ENCODE data around the gene CD22. TPM values are rescaled to one million over a fixed set of nuclear protein-coding genes. Genes with fewer than 3 reads are reported as not detected.
"Not testable (repeated sequence)": the region's sequence is repeated elsewhere in the genome, so short reads cannot be mapped to it uniquely, and the experiment has no call there.

CD22 gene
- polyA plus RNA-seq, 1 experiment: not detected

GRCh38 chr19:35355791-35356460, 26.9 kb downstream of the CD22 start:
- no peak for TF ChIP-seq CTCF (IDR thresholded peaks at IDR 0.05; ENCODE audit: low read depth, low read length)
- ChIA-PET POLR2A (no interaction called here), CTCF (interaction anchor here (1.6 kb wide), 1 partner anchor 139 kb away, joined by 6 read pairs; no protein-coding TSS in a partner anchor)
- H3K27ac ChIP-seq (ENCODE audit: low read depth, low read length): no peak overlapping the region
- H3K4me3 ChIP-seq (ENCODE audit: low read depth, low read length): no peak overlapping the region
- no peak for DNase-seq (ENCODE audit: low read depth, low spot score)
- peaks cover 6% of the 10 kb centered on the region for H3K27me3 ChIP-seq (ENCODE audit: control insufficient read depth, insufficient read depth, low read length)
- no peaks in the 10 kb centered on the region for H3K9me3 ChIP-seq (ENCODE audit: control insufficient read depth, insufficient read depth, low read length)

GRCh38 chr19:35357867-35358573, 29.0 kb downstream of the CD22 start, which contains the start of gene FFAR3:
TSS of gene FFAR3 (plus strand) at chr19:35358460. CDS start at chr19:35358891, 431 bp downstream.
- Histone ChIP-seq H3K27me3 (ENCODE audit: control insufficient read depth, insufficient read depth, low read length) (peaks cover 6% of the 10 kb centered on the region), H3K9me3 (ENCODE audit: control insufficient read depth, insufficient read depth, low read length) (no peaks in the 10 kb centered on the region), H3K4me3 (ENCODE audit: low read depth, low read length) (no peak within 1 kb of the TSS), H3K27ac (ENCODE audit: low read depth, low read length) (no peak within 1 kb of the TSS)
- no peak for TF ChIP-seq CTCF (IDR thresholded peaks at IDR 0.05; ENCODE audit: low read depth, low read length)
- DNase-seq (ENCODE audit: low read depth, low spot score): no peak
- CTCF ChIA-PET: no interaction called here
- POLR2A ChIA-PET: no interaction called here

GRCh38 chr19:35358834-35359233, 29.8 kb downstream of the CD22 start:
- POLR2A ChIA-PET; CTCF ChIA-PET; DNase-seq (ENCODE audit: low read depth, low spot score); H3K27ac ChIP-seq (ENCODE audit: low read depth, low read length); H3K27me3 ChIP-seq (ENCODE audit: control insufficient read depth, insufficient read depth, low read length); H3K4me3 ChIP-seq (ENCODE audit: low read depth, low read length); H3K9me3 ChIP-seq (ENCODE audit: control insufficient read depth, insufficient read depth, low read length): not testable (repeated sequence)

GRCh38 chr19:35359395-35359794, 30.4 kb downstream of the CD22 start:
- H3K9me3 ChIP-seq (ENCODE audit: control insufficient read depth, insufficient read depth, low read length); POLR2A ChIA-PET; CTCF ChIA-PET; DNase-seq (ENCODE audit: low read depth, low spot score); H3K27ac ChIP-seq (ENCODE audit: low read depth, low read length); H3K4me3 ChIP-seq (ENCODE audit: low read depth, low read length); H3K27me3 ChIP-seq (ENCODE audit: control insufficient read depth, insufficient read depth, low read length): not testable (repeated sequence)

- H3K4me3 ChIP-seq (ENCODE audit: low read depth, low read length); CTCF ChIA-PET; H3K9me3 ChIP-seq (ENCODE audit: control insufficient read depth, insufficient read depth, low read length); H3K27me3 ChIP-seq (ENCODE audit: control insufficient read depth, insufficient read depth, low read length); DNase-seq (ENCODE audit: low read depth, low spot score); H3K27ac ChIP-seq (ENCODE audit: low read depth, low read length); POLR2A ChIA-PET: not testable (repeated sequence)
Observed at GRCh38 chr19:35360081-35360480, 31.1 kb downstream of the CD22 start.

GRCh38 chr19:35360880-35361420, 32.0 kb downstream of the CD22 start:
- POLR2A ChIA-PET: no interaction called here
- Histone ChIP-seq H3K27me3 (ENCODE audit: control insufficient read depth, insufficient read depth, low read length) (no peaks in the 10 kb centered on the region), H3K9me3 (ENCODE audit: control insufficient read depth, insufficient read depth, low read length) (no peaks in the 10 kb centered on the region), H3K27ac (ENCODE audit: low read depth, low read length) (no peak overlapping the region), H3K4me3 (ENCODE audit: low read depth, low read length) (no peak overlapping the region)
- CTCF ChIA-PET: interaction anchor here (0.5 kb wide), 1 partner anchor 265 kb away, joined by 3 read pairs; no protein-coding TSS in a partner anchor
- DNase-seq (ENCODE audit: low read depth, low spot score): no peak
- no peak for TF ChIP-seq CTCF (IDR thresholded peaks at IDR 0.05; ENCODE audit: low read depth, low read length)

All from AG04450 (cell line).